Smooth muscle cell of the brain vasculature (primary cell): ENCODE results near the gene PACRG.

ENCODE experiments used
- DNase-seq: peaks from one replicate; pipeline ENCODE4 v3.0.0-alpha.2; 2012; ENCODE audit warnings: low read depth, low spot score

Gene PACRG

GRCh38 chr6:163284151-163284550 lies 556.4 kb downstream of the PACRG start:
- no peak for DNase-seq

- DNase-seq = no peak
Observed at GRCh38 chr6:163285691-163286090, 557.9 kb downstream of the PACRG start.

GRCh38 chr6:163287626-163288025 lies 559.9 kb downstream of the PACRG start:
- DNase-seq = no peak

GRCh38 chr6:163288066-163288465 lies 560.3 kb downstream of the PACRG start:
- no peak for DNase-seq

- no peak for DNase-seq
Observed at GRCh38 chr6:163288915-163289314, 561.1 kb downstream of the PACRG start.

- no peak for DNase-seq
Observed at GRCh38 chr6:163289447-163289846, 561.7 kb downstream of the PACRG start.

GRCh38 chr6:163290545-163291274 lies 562.9 kb downstream of the PACRG start:
- no peak for DNase-seq

- no peak for DNase-seq
Observed at GRCh38 chr6:163291622-163292021, 563.8 kb downstream of the PACRG start.

- DNase-seq = no peak
Observed at GRCh38 chr6:163293286-163293685, 565.5 kb downstream of the PACRG start.

GRCh38 chr6:163294734-163295133 lies 567.0 kb downstream of the PACRG start:
- no peak for DNase-seq

- no peak for DNase-seq
Observed at GRCh38 chr6:163296835-163297519, 569.2 kb downstream of the PACRG start.

- DNase-seq = no peak
Observed at GRCh38 chr6:163298079-163298830, 570.5 kb downstream of the PACRG start.

GRCh38 chr6:163300838-163301237 lies 573.1 kb downstream of the PACRG start:
- DNase-seq = no peak

- no peak for DNase-seq
Observed at GRCh38 chr6:163301726-163302635, 574.2 kb downstream of the PACRG start.

GRCh38 chr6:163302747-163303146 lies 575.0 kb downstream of the PACRG start:
- DNase-seq = no peak

GRCh38 chr6:163306000-163306399 lies 578.2 kb downstream of the PACRG start:
- DNase-seq = no peak

GRCh38 chr6:163308629-163309440 lies 581.1 kb downstream of the PACRG start:
- no peak for DNase-seq

GRCh38 chr6:163309491-163310026 lies 581.8 kb downstream of the PACRG start:
- DNase-seq = no peak

GRCh38 chr6:163310096-163310972 lies 582.6 kb downstream of the PACRG start:
- DNase-seq = no peak
